GM10266 (cell line): ENCODE results near the gene SLC35E1.

Experiments
- DNase-seq: peaks from one replicate; pipeline ENCODE4 v3.0.0; 2012; ENCODE audit errors: extremely low spot score
- CTCF ChIP-seq: IDR thresholded peaks from 2 replicates; pipeline ENCODE4 v1.5.1; 2012; ENCODE audit warnings: mild to moderate bottlenecking, low read depth; ENCODE audit not compliant: control insufficient read depth, insufficient read depth; ENCODE audit errors: missing control alignments

SLC35E1 gene

DNA sequence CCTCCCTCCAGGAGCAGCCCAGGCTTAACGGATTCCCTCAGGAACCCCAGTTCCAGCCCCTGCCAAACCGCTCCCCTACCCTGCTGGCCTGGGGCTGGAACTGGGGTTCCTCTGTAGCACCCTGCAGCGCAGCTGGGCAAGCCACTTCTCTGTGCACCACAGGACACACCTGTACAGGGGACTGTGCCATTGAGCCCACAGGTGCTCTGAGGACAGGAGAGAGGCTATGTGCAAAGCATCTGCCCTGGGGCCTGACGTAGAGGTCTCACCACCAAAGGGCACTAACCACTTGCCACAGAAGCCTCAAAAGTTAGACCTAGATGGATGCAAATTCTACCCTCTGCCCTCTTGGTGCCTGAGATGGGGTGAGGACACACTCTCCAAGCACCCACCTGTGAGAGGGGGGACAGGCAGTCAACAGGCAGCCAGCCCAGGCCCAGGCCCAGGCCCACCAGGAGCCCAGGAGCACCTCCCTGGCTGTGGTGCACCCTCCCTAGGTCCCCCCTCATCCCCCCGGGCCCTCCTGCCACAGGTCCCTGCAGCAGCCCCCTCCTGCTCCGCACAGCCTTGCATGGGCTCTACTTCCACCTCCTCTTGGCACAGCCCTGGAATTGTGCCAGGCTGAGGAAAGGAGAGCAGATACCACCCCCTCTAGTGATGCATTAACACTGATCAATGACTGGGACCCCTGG lies 27.6 kb upstream of the SLC35E1 start:
- DNase-seq, result no peak
- TF ChIP-seq CTCF, result no peak

DNA sequence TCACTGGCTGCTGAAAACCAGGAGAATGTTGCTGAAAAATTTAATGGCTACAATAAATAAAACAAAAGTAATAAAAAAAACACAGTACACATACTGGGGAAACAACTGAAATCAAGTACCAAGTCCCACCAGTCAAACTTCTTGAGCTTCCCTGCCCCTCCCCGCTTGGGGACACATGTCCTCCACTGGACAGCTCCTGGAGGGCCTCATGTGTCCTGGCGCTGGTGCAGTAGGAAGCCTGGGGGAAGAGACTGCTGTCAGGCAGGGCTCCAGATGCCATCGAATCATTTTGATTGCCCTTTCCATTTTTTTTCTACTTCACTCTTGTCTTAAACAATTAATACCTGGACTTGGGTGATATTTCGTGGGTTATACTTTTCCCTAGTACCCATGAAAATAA lies 26.6 kb upstream of the SLC35E1 start:
- no peak for TF ChIP-seq CTCF
- DNase-seq, result no peak

DNA sequence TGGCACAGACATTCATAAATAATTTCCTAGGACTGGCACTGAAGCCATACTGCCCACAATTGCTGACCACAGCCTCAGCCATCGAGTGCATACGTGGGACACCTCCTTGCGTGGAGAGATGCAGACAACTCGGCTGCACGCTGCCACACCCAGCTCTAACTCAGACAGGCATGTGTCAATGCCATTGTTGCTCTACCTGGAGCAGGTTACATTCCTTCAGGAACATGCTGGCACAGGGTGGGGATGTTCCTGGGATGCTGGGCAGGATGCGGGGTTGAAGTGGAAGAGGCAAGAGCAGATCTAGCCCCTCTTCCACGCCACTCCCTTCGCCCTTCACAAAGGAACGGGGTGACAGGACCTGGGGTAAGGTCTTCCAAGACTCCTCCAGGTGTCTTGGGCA lies 24.2 kb upstream of the SLC35E1 start:
- DNase-seq, result no peak
- TF ChIP-seq CTCF, result no peak

- no peak for DNase-seq
- no peak for TF ChIP-seq CTCF
Measured at GRCh38 chr19:16595097-16595496, 22.9 kb upstream of the SLC35E1 start.

GRCh38 chr19:16594681-16595091 lies 22.5 kb upstream of the SLC35E1 start:
- DNase-seq, result no peak
- TF ChIP-seq CTCF, result no peak

GRCh38 chr19:16594131-16594586 lies 21.9 kb upstream of the SLC35E1 start:
- DNase-seq, result peak; percentile 47
- no peak for TF ChIP-seq CTCF

DNA sequence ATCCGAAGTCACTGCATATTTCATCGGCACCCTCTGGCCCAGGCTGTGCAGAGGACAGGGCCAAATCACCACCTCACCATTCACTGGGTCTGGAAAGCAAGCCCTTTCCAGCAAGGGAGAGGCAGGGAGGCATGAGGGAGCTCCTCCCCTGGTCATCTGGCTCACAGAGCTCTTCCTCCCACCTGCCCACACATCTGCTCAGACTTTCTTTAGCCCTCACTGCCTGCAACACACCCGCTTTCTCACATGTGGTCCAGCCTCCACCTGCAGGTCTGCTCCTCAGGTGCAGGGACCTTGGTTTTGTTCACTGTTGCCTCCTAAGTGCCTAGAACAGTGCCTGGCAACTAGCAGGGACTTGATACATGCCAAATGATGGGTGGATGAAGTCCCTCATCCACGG lies 21.0 kb upstream of the SLC35E1 start:
- TF ChIP-seq CTCF, result peak; percentile 9
- DNase-seq, result no peak
